Kidney capillary endothelial cell (primary cell): ENCODE measurements around the gene HSFY2.
"Not testable (repeated sequence)": the region's sequence is repeated elsewhere in the genome, so short reads cannot be mapped to it uniquely, and the experiment has no call there.

Experiments
- DNase-seq: peaks from one replicate; pipeline ENCODE4 v3.0.0-alpha.2; 2018; ENCODE audit warnings: low spot score

The HSFY2 gene, protein sequence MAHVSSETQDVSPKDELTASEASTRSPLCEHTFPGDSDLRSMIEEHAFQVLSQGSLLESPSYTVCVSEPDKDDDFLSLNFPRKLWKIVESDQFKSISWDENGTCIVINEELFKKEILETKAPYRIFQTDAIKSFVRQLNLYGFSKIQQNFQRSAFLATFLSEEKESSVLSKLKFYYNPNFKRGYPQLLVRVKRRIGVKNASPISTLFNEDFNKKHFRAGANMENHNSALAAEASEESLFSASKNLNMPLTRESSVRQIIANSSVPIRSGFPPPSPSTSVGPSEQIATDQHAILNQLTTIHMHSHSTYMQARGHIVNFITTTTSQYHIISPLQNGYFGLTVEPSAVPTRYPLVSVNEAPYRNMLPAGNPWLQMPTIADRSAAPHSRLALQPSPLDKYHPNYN

DNA sequence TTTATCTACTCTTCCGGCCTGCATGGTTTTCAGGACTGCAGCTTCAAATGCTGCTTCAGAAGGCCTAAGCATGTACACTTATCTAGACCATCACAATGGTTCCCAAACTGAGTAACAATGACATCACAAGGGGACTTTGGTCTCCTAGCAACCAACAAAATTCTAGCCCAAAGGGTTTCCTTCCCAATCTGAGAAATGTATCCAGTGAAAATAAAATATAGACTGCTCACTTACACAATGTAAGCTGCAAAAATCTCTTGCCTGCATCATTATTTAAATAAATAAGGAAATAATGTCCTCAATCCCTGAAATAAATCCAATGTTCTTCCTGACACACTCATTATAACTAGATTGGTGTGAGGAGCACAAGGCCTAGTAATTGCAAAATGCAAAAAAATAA, at the start of gene HSFY2:
HSFY2 (minus strand) TSS at position 101 of the 400 bp plus-strand sequence. CDS start 117 bp downstream, outside the sequence.
- not testable (repeated sequence) for DNase-seq

DNA sequence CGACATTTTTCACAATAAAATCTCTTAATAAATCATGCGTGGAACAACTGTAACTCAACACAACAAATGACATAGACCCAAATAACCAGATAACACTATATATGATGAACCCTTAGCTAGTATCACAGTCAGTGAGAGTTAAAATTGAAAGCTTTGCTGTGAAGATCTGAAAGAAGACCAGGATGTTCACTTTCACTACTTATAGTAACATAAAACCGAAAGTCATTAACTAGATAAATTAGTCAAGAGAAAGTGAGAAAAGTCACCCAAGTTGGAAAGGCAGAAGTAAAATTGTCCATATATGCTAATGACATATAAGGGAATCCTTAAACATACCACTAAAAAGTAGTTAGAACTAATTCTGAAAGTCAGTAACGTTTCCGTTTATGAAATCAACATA, 42.2 kb upstream of the HSFY2 start:
- DNase-seq: not testable (repeated sequence)

DNA sequence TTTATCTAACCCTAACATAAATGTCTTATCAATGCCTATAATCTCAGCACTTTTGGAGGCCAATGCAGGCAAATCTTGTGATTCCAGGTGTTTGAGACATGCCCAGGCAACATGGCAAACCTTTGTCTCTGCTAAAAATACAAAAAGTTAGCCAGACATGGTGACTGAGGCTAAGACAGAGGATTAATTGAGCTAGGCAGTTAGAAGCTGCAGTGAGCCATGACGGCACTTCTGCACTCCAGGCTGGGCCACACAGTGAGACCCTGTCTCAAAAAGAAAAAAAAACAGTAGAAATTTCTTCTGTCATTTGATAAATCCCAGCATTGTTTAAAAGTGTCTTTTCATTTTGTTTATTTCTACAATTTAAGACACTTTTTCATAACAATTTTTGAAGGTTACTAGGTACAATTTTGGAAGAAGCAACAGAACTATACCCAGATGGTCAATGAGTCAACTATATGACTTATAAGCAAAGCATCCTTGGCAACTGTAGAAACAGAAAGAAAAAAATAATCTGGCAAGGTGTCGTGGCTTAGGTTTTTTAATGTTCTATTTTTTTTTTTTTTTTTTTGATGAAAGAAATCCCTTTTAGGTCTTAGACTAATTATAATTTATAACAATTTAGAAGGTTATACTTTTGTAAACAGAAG, 15.3 kb upstream of the HSFY2 start:
- DNase-seq: not testable (repeated sequence)

DNA sequence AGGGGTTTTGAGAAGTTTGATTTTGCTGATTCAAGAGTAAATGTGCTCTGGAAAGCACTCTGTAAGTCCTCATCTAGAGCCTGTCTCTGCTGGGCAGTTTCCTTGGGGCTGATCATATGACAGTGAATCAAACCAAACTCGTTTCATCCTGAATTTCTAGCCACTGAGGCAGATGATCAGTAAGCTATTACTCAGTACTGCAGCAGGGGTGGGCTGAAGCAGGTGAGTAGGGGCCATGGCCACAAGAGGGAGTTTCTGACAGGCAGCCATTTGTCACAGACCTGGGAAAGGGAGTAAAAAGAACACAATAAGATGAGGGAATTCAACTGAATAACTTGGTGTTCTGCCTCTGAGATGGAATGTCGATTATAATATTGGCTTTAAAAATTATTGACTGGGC, 19.5 kb downstream of the HSFY2 start:
- not testable (repeated sequence) for DNase-seq

DNA sequence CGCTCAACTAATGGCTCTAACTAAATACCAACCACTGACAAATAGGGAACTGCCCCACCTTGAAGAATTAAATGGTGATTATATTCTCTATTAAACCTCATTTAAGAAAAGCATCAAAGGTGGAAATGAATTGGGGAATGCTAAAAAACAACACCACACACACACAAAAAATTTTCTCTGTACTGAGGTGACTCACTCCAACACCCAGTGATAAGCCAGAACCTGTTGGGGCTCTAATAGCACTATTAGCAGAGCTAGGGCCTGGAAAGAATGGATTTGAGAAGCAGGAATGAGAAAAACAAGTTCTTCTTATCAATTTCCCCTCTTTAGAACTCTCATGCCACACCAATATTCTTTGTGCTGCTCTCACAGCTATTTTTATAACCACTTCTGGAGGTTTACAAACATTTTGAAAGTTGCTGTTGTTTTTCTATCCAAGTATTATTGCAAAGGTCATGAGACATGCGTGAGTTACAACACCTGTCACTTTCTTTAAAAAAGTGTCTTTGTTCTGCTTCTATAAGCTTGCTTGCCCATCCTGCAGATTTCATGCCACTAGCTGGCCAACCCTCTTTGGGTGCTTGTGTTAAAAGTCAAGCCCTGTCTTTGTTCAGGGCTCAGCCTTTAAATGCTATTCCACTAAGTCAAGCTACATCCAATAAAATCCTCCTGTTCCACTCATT, 20.3 kb downstream of the HSFY2 start:
- not testable (repeated sequence) for DNase-seq

DNA sequence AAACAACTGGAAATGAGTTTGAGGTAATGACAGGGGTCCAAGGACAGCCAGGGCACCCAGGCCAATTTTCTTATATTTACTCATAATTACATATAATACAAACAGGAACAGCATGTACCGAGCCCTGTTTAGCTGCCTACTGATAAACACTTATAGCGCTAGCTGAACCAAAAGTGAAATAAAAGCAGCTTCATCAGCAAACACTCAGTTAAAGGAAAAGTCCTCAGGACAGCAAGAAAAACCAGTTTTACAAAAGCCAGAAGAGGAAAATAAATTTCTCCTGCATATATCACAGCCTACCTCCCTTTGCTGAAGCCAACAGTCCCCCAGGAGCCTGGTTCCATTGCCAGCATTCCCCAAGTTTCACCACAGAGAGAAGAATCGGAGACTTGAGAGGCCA, 49.8 kb downstream of the HSFY2 start:
- DNase-seq: not testable (repeated sequence)
